Neural cell (in vitro differentiated cells): ENCODE data around the gene SLC24A3. TPM values are rescaled to one million over a fixed set of nuclear protein-coding genes. Genes with fewer than 3 reads are reported as not detected.

ENCODE experiments used
- H2AFZ ChIP-seq: fragments of 200-600, 300-800 bp; sonication (generic), shearing (Covaris generic); 2 replicates; pipeline ENCODE4 v1.6.0; 2014; ENCODE audit warnings: low read depth, mild to moderate bottlenecking, antibody characterized with exemption, low read length, moderate library complexity
- H3F3A ChIP-seq: fragments of 200-600 bp; shearing (Covaris generic); 2 replicates; pipeline ENCODE4 v1.6.1; 2016; ENCODE audit warnings: mild to moderate bottlenecking, moderate library complexity, mixed read lengths, antibody characterized with exemption, low read length; ENCODE audit not compliant: insufficient read depth, poor library complexity, severe bottlenecking
- H3K27ac ChIP-seq: fragments of 200-600, 300-800 bp; sonication (generic), shearing (Covaris generic); 2 replicates; pipeline ENCODE4 v1.5.1; 2014; ENCODE audit warnings: mild to moderate bottlenecking, low read length, moderate library complexity
- H3K27me3 ChIP-seq: fragments of 300-800, 200-600 bp; sonication (generic), shearing (Covaris generic); 2 replicates; pipeline ENCODE4 v1.6.0; 2014; ENCODE audit warnings: mild to moderate bottlenecking, low read depth, low read length, moderate library complexity; ENCODE audit not compliant: insufficient read depth
- H3K36me3 ChIP-seq: fragments of 300-800, 200-600 bp; sonication (generic), shearing (Covaris generic); 2 replicates; pipeline ENCODE4 v1.5.1; 2014; ENCODE audit warnings: mild to moderate bottlenecking, antibody characterized with exemption, low read length, moderate library complexity; ENCODE audit not compliant: insufficient read depth
- H3K4me2 ChIP-seq: fragments of 300-800, 200-600 bp; sonication (generic), shearing (Covaris generic); 2 replicates; pipeline ENCODE4 v1.6.0; 2014; ENCODE audit warnings: mild to moderate bottlenecking, low read length
- H3K4me3 ChIP-seq: fragments of 300-800, 200-600 bp; sonication (generic), shearing (Covaris generic); 2 replicates; pipeline ENCODE4 v1.5.1; 2014; ENCODE audit warnings: mild to moderate bottlenecking, low read length, moderate library complexity
- H3K79me2 ChIP-seq: fragments of 200-600 bp; shearing (Covaris generic); replicated peaks from 2 replicates; pipeline ENCODE4 v1.6.0; 2014; ENCODE audit warnings: mild to moderate bottlenecking, low read length, moderate library complexity; ENCODE audit not compliant: insufficient read depth
- H3K9ac ChIP-seq: fragments of 300-800, 200-600 bp; sonication (generic), shearing (Covaris generic); 2 replicates; pipeline ENCODE4 v1.6.1; 2016; ENCODE audit warnings: mild to moderate bottlenecking, low read length, mixed read lengths
- H3K9me2 ChIP-seq: fragments of 200-600 bp; shearing (Covaris generic); 2 replicates; pipeline ENCODE4 v1.6.1; 2016; ENCODE audit warnings: mild to moderate bottlenecking, low read length, mixed read lengths; ENCODE audit not compliant: insufficient read depth
- H3K9me3 ChIP-seq: fragments of 200-600, 300-800 bp; sonication (generic), shearing (Covaris generic); 2 replicates; pipeline ENCODE4 v1.6.1; 2016; ENCODE audit warnings: mild to moderate bottlenecking, mixed run types, low read length, moderate library complexity, mixed read lengths
- H4K20me1 ChIP-seq: fragments of 200-600 bp; shearing (Covaris generic); 2 replicates; pipeline ENCODE4 v1.6.1; 2016; ENCODE audit warnings: mild to moderate bottlenecking, mixed run types; ENCODE audit not compliant: insufficient read depth
- EP300 ChIP-seq: fragments of 450-650 bp; conservative IDR thresholded peaks from 2 replicates; pipeline ENCODE4 v1.6.1; 2014; ENCODE audit warnings: antibody characterized with exemption, mild to moderate bottlenecking, moderate library complexity; ENCODE audit not compliant: poor library complexity, severe bottlenecking
- EZH2 ChIP-seq: fragments of 200-600, 300-800 bp; shearing (Covaris generic), sonication (generic); IDR thresholded peaks from 2 replicates; pipeline ENCODE4 v1.6.1; 2014; ENCODE audit warnings: antibody characterized with exemption, low read length, borderline replicate concordance, mild to moderate bottlenecking; ENCODE audit not compliant: insufficient read depth, poor library complexity, severe bottlenecking
- MXI1 ChIP-seq: fragments of 450-650 bp; conservative IDR thresholded peaks from 2 replicates; pipeline ENCODE4 v1.6.1; 2014; ENCODE audit warnings: antibody characterized with exemption, mild to moderate bottlenecking; ENCODE audit not compliant: poor library complexity, severe bottlenecking
- POLR2AphosphoS5 ChIP-seq: IDR thresholded peaks from 2 replicates; pipeline ENCODE4 v1.6.1; 2012
- RAD21 ChIP-seq: fragments of 450-650 bp; conservative IDR thresholded peaks from 2 replicates; pipeline ENCODE4 v1.6.1; 2014; ENCODE audit warnings: antibody characterized with exemption, mild to moderate bottlenecking, moderate library complexity
- SMC3 ChIP-seq: fragments of 450-650 bp; conservative IDR thresholded peaks from 2 replicates; pipeline ENCODE4 v1.6.1; 2014; ENCODE audit warnings: antibody characterized with exemption, mild to moderate bottlenecking, moderate library complexity; ENCODE audit not compliant: poor library complexity
- TAF1 ChIP-seq: IDR thresholded peaks from 2 replicates; pipeline ENCODE4 v1.6.1; 2012; ENCODE audit warnings: low read depth
- polyA plus RNA-seq: library from polyadenylated mRNA; depleted of rRNA; stranded (reverse); fragments of >200 nt; gene quantifications from 2 replicates; pipeline ENCODE4 v1.2.3, GENCODE V29; 2014
- TF ChIP-seq, protein P1 (sequence below): IDR thresholded peaks from 2 replicates; pipeline ENCODE4 v1.6.1; 2012; ENCODE audit warnings: borderline replicate concordance
- TF ChIP-seq, protein P2 (sequence below): fragments of 450-650 bp; IDR thresholded peaks from 2 replicates; pipeline ENCODE4 v1.5.1; 2014; ENCODE audit warnings: antibody characterized with exemption, mild to moderate bottlenecking, moderate library complexity; ENCODE audit not compliant: poor library complexity, severe bottlenecking

The SLC24A3 gene
- polyA plus RNA-seq, 1 donor from 2014 or later: 6.5 TPM

DNA sequence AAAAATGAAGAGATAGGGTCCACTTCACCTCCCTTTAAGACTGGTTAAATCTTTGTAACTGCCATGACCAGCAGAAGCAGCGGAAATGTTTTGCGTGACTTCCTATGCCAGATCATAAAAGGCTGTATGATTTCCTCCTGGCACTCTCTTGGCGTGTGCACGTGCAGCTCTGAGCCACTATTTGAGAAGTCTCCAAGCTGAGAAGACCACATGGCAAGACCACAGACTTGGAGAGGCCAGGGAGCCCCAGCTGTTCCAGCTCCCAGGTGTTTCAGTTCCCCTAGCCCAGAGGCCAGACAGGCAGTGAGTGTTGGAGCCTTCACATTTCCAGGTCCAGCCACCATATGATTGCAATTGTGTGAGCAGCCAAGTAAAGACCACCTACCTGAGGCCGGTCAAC is 286.3 kb downstream of the SLC24A3 start:
- Histone ChIP-seq H3K27ac (no peak overlapping the region), H3K27me3 (no peaks in the 10 kb centered on the region), H3K79me2 (no peaks in the 10 kb centered on the region), H3K9ac (no peak overlapping the region), H3K9me3 (no peaks in the 10 kb centered on the region), H3K4me2 (no peak overlapping the region), H3K9me2 (no peaks in the 10 kb centered on the region), H3K36me3 (no peaks in the 10 kb centered on the region), H3F3A (no peaks in the 10 kb centered on the region), H2AFZ (no peak overlapping the region), H4K20me1 (no peaks in the 10 kb centered on the region), H3K4me3 (no peak overlapping the region)
- TF ChIP-seq, protein P1, sequence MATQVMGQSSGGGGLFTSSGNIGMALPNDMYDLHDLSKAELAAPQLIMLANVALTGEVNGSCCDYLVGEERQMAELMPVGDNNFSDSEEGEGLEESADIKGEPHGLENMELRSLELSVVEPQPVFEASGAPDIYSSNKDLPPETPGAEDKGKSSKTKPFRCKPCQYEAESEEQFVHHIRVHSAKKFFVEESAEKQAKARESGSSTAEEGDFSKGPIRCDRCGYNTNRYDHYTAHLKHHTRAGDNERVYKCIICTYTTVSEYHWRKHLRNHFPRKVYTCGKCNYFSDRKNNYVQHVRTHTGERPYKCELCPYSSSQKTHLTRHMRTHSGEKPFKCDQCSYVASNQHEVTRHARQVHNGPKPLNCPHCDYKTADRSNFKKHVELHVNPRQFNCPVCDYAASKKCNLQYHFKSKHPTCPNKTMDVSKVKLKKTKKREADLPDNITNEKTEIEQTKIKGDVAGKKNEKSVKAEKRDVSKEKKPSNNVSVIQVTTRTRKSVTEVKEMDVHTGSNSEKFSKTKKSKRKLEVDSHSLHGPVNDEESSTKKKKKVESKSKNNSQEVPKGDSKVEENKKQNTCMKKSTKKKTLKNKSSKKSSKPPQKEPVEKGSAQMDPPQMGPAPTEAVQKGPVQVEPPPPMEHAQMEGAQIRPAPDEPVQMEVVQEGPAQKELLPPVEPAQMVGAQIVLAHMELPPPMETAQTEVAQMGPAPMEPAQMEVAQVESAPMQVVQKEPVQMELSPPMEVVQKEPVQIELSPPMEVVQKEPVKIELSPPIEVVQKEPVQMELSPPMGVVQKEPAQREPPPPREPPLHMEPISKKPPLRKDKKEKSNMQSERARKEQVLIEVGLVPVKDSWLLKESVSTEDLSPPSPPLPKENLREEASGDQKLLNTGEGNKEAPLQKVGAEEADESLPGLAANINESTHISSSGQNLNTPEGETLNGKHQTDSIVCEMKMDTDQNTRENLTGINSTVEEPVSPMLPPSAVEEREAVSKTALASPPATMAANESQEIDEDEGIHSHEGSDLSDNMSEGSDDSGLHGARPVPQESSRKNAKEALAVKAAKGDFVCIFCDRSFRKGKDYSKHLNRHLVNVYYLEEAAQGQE: no peak
- TF ChIP-seq, protein P2, sequence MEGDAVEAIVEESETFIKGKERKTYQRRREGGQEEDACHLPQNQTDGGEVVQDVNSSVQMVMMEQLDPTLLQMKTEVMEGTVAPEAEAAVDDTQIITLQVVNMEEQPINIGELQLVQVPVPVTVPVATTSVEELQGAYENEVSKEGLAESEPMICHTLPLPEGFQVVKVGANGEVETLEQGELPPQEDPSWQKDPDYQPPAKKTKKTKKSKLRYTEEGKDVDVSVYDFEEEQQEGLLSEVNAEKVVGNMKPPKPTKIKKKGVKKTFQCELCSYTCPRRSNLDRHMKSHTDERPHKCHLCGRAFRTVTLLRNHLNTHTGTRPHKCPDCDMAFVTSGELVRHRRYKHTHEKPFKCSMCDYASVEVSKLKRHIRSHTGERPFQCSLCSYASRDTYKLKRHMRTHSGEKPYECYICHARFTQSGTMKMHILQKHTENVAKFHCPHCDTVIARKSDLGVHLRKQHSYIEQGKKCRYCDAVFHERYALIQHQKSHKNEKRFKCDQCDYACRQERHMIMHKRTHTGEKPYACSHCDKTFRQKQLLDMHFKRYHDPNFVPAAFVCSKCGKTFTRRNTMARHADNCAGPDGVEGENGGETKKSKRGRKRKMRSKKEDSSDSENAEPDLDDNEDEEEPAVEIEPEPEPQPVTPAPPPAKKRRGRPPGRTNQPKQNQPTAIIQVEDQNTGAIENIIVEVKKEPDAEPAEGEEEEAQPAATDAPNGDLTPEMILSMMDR: no peak
- TF ChIP-seq SMC3 (no peak), EP300 (no peak), EZH2 (no peak), RAD21 (no peak), TAF1 (no peak), MXI1 (no peak)

DNA sequence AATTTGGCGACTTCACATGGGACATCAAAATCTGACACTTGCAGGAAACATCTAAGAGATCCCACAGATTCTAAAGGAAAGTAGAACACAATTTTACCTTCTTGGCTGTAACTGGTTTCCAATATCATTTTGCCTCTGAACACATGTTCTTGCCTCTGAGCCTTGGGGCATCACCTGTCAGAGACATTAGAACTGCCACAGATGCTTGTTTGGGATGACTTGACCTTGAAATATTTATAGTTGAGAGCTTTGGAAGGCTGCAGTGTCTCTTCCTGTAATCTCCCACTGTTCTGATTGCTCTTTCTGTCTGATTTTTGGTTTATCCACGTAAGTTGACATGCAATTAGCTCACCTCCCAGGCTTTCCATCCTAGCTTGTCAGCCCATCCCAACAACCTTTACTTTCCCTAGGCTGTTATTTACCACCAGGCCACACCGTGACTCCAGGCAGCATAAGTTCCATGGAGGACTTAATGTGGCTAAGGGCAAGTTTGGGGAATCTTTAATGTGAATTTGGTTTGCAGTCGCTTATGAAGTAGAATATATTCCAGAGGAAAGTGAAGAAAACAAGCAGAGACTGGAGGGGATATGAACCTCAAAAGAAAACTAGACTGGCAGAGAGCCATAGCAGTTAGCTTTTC is 289.2 kb downstream of the SLC24A3 start:
- H3K79me2 ChIP-seq: no peaks in the 10 kb centered on the region
- TF ChIP-seq POLR2AphosphoS5 (no peak), SMC3 (no peak), TAF1 (no peak)
- TF ChIP-seq, protein P1: no peak
- TF ChIP-seq, protein P2: no peak
- H3K9me3 ChIP-seq: no peaks in the 10 kb centered on the region
- H3F3A ChIP-seq: no peaks in the 10 kb centered on the region
- no peaks in the 10 kb centered on the region for H4K20me1 ChIP-seq
- H3K9ac ChIP-seq: no peak overlapping the region
- H3K27me3 ChIP-seq: no peaks in the 10 kb centered on the region
- no peak overlapping the region for H3K4me3 ChIP-seq
- no peak overlapping the region for H3K4me2 ChIP-seq
- no peaks in the 10 kb centered on the region for H3K9me2 ChIP-seq
- H2AFZ ChIP-seq: no peak overlapping the region
- no peak overlapping the region for H3K27ac ChIP-seq
- H3K36me3 ChIP-seq: no peaks in the 10 kb centered on the region
